Aorta (tissue), 5 donors: ENCODE measurements around the gene CST9L. TPM values are rescaled to one million over a fixed set of nuclear protein-coding genes. Genes with fewer than 3 reads are reported as not detected.

Experiments used
- ATAC-seq: fragments of 200-7000 bp; cut with Tn5 transposase; one replicate; pipeline ENCODE4 v1.9.1; 2022; ENCODE audit warnings: moderate library complexity; ENCODE audit not compliant: low FRiP score
- DNase-seq, 2 donors: peaks; one replicate each; pipeline ENCODE4 v3.0.0-alpha.2; 2020
- H3K27ac ChIP-seq, 2 donors: one replicate each; pipeline ENCODE4 v1.5.1; 2013; ENCODE audit warnings: low read length in 2 of 2, mild to moderate bottlenecking in 2 of 2, moderate library complexity in 2 of 2, control low read depth in 1 of 2, inconsistent platforms in 1 of 2, low read depth in 1 of 2
- H3K27me3 ChIP-seq, 2 donors: one replicate each; pipeline ENCODE4 v1.6.1; 2013; ENCODE audit warnings: control low read depth in 1 of 2, low read length in 1 of 2, mild to moderate bottlenecking in 1 of 2, moderate library complexity in 1 of 2; ENCODE audit not compliant: insufficient read depth in 2 of 2, control insufficient read depth in 1 of 2
- H3K36me3 ChIP-seq, 2 donors: one replicate each; pipeline ENCODE4 v1.6.1; 2013; ENCODE audit warnings: control low read depth in 1 of 2, low read length in 1 of 2, mild to moderate bottlenecking in 1 of 2; ENCODE audit not compliant: insufficient read depth in 2 of 2, control insufficient read depth in 1 of 2
- H3K4me1 ChIP-seq, 2 donors: one replicate each; pipeline ENCODE4 v1.6.1; 2013; ENCODE audit warnings: low read length in 2 of 2, control low read depth in 1 of 2, mild to moderate bottlenecking in 1 of 2, moderate library complexity in 1 of 2; ENCODE audit not compliant: insufficient read depth in 2 of 2, control insufficient read depth in 1 of 2
- H3K4me3 ChIP-seq, 2 donors: one replicate each; pipeline ENCODE4 v1.5.1; 2013; ENCODE audit warnings: low read length in 2 of 2, control low read depth in 1 of 2, mild to moderate bottlenecking in 1 of 2
- H3K9me3 ChIP-seq: one replicate; pipeline ENCODE4 v1.6.1; 2013; ENCODE audit warnings: mild to moderate bottlenecking, low read length; ENCODE audit not compliant: control insufficient read depth
- WGBS, 2 donors: extraction: QIAGEN DNeasy Blood & Tissue Kit; methylation state at CpG; one replicate each; pipeline ENCODE4 v1.1.7; 2013; 5-methylcytosine and 5-hydroxymethylcytosine counted together
- intact Hi-C, 2 donors: fragments of 100-400 bp; cut with DNase I; formaldehyde crosslinking; loops; one replicate each; pipeline versions ENCODE4 v1.14.2 to v1.15.0; 2022
- polyA plus RNA-seq, 2 donors: library from polyadenylated mRNA; stranded (reverse); fragments of 200-250 nt; gene quantifications; one replicate each; pipeline ENCODE4 v1.2.3, GENCODE V29; 2013
- total RNA-seq, 2 donors: library from RNA; stranded (reverse); fragmentation: NEBNext Ultra II Directional; extraction: Animal tissue kit (Norgen Biotek cat#: 25700); gene quantifications; one replicate each; pipeline ENCODE4 v1.2.1, GENCODE V29; 2021
- donor health status: healthy with polysubstance abuse.
- donor health status: Bipolar disorder and iron deficiency.
- donor health status: DM: no; HTN: no; CAD: no.
- donor health status: DM: no; HTN: no; CAD: no.
- donor health status: DM: yes; HTN: yes; CAD: no.

CST9L gene
- total and polyA plus RNA-seq, 4 donors, result not detected

- WGBS, 2 donors, result 48 to 57% methylated on average over 1 of the region's 1 CpG
- no peaks in the 10 kb centered on the region for H3K9me3 ChIP-seq
- intact Hi-C loops, result no loop called here
- no peaks in the 10 kb centered on the region for H3K4me1 ChIP-seq
- H3K4me3 ChIP-seq, result no peak overlapping the region
- DNase-seq (no peak), ATAC-seq (no peak)
- no peak overlapping the region for H3K27ac ChIP-seq
- no peaks in the 10 kb centered on the region for H3K36me3 ChIP-seq
- no peaks in the 10 kb centered on the region for H3K27me3 ChIP-seq
Observed at GRCh38 chr20:23595941-23596340, 27.7 kb upstream of the CST9L start.

- DNase-seq (no peak), ATAC-seq (no peak)
- WGBS, 2 donors, result 85% methylated on average over 10 of the region's 10 CpGs
- H3K9me3 ChIP-seq, result no peaks in the 10 kb centered on the region
- H3K27ac ChIP-seq, result no peak overlapping the region
- intact Hi-C loops, result no loop called here
- no peak overlapping the region for H3K4me3 ChIP-seq
- no peaks in the 10 kb centered on the region for H3K4me1 ChIP-seq
- H3K27me3 ChIP-seq, result no peaks in the 10 kb centered on the region
- no peaks in the 10 kb centered on the region for H3K36me3 ChIP-seq
Observed at GRCh38 chr20:23588434-23589403, 20.4 kb upstream of the CST9L start.

- Histone ChIP-seq H3K27ac (no peak overlapping the region), H3K9me3 (no peaks in the 10 kb centered on the region), H3K4me1 (no peaks in the 10 kb centered on the region), H3K4me3 (no peak overlapping the region), H3K36me3 (no peaks in the 10 kb centered on the region), H3K27me3 (no peaks in the 10 kb centered on the region)
- WGBS, 2 donors, result 73 to 81% methylated on average over 7 of the region's 7 CpGs
- DNase-seq (no peak), ATAC-seq (no peak)
- intact Hi-C loops, result no loop called here
Observed at GRCh38 chr20:23587631-23588030, 19.3 kb upstream of the CST9L start.

GRCh38 chr20:23586735-23587525, 18.6 kb upstream of the CST9L start:
- Histone ChIP-seq H3K4me1 (no peaks in the 10 kb centered on the region), H3K4me3 (no peak overlapping the region), H3K36me3 (no peaks in the 10 kb centered on the region), H3K9me3 (no peaks in the 10 kb centered on the region), H3K27me3 (no peaks in the 10 kb centered on the region), H3K27ac (no peak overlapping the region)
- ATAC-seq (no peak), DNase-seq (no peak)
- WGBS, 2 donors, result 66 to 68% methylated on average over 13 of the region's 13 CpGs
- intact Hi-C loops, result no loop called here

GRCh38 chr20:23585808-23586734, 17.8 kb upstream of the CST9L start:
- no peaks in the 10 kb centered on the region for H3K36me3 ChIP-seq
- no peaks in the 10 kb centered on the region for H3K27me3 ChIP-seq
- H3K27ac ChIP-seq, result no peak overlapping the region
- intact Hi-C loops, result no loop called here
- H3K4me1 ChIP-seq, result no peaks in the 10 kb centered on the region
- H3K4me3 ChIP-seq, result no peak overlapping the region
- no peaks in the 10 kb centered on the region for H3K9me3 ChIP-seq
- DNase-seq, result no peak
- no peak for ATAC-seq
- WGBS, 2 donors, result 67 to 68% methylated on average over 5 of the region's 5 CpGs

GRCh38 chr20:23585449-23585807, 17.1 kb upstream of the CST9L start:
- no peaks in the 10 kb centered on the region for H3K27me3 ChIP-seq
- H3K4me3 ChIP-seq, result no peak overlapping the region
- no peaks in the 10 kb centered on the region for H3K36me3 ChIP-seq
- no peak overlapping the region for H3K27ac ChIP-seq
- WGBS, 2 donors, result 66 to 73% methylated on average over 5 of the region's 5 CpGs
- intact Hi-C loops, result no loop called here
- ATAC-seq (peak; percentile 36), DNase-seq (no peak)
- no peaks in the 10 kb centered on the region for H3K9me3 ChIP-seq
- no peaks in the 10 kb centered on the region for H3K4me1 ChIP-seq

- DNase-seq, result no peak
- Histone ChIP-seq H3K4me1 (no peaks in the 10 kb centered on the region), H3K27me3 (no peaks in the 10 kb centered on the region), H3K4me3 (no peak overlapping the region), H3K9me3 (peaks cover 1% of the 10 kb centered on the region), H3K27ac (no peak overlapping the region), H3K36me3 (no peaks in the 10 kb centered on the region)
- 50 to 53% methylated on average over 5 of the region's 5 CpGs for WGBS, 2 donors
- intact Hi-C loops, result no loop called here
- no peak for ATAC-seq
Observed at GRCh38 chr20:23584434-23585199, 16.3 kb upstream of the CST9L start.

GRCh38 chr20:23583526-23583925, 15.2 kb upstream of the CST9L start:
- ATAC-seq, result no peak
- Histone ChIP-seq H3K27me3 (no peaks in the 10 kb centered on the region), H3K4me3 (no peak overlapping the region), H3K4me1 (no peaks in the 10 kb centered on the region), H3K9me3 (peaks cover 1% of the 10 kb centered on the region), H3K36me3 (no peaks in the 10 kb centered on the region), H3K27ac (no peak overlapping the region)
- no peak for DNase-seq
- intact Hi-C loops, result no loop called here
